Measurements from ENCODE around the gene CNOT6.

Gene CNOT6

GRCh38 chr5:180491496-180491895 lies 2.7 kb upstream of the CNOT6 start:
- H3K4me2 ChIP-seq: no peak overlapping the region
- TF ChIP-seq CTCF (conservative IDR thresholded peaks at IDR 0.05; ENCODE audit: low read depth, low read length): no peak
- H3K36me3 ChIP-seq (ENCODE audit: insufficient read depth): no peaks in the 10 kb centered on the region
- H3K27ac ChIP-seq: no peak overlapping the region
- H3K9ac ChIP-seq: no peak overlapping the region
- no peaks in the 10 kb centered on the region for H3K27me3 ChIP-seq (ENCODE audit: insufficient read depth, low read depth)
- H3K4me3 ChIP-seq (IDR thresholded peaks at IDR 0.05; ENCODE audit: insufficient read depth, low read depth, low read length): no peak overlapping the region
- no peaks in the 10 kb centered on the region; the same call in 1 of the 2 replicates for H4K20me1 ChIP-seq (ENCODE audit: insufficient read depth)
- peaks cover 6% of the 10 kb centered on the region for H3K4me1 ChIP-seq (ENCODE audit: low read depth, poor library complexity, severe bottlenecking)
- no peak overlapping the region for H2AFZ ChIP-seq (ENCODE audit: low read depth)
- H3K79me2 ChIP-seq (ENCODE audit: insufficient read depth, low read depth): peaks cover 17% of the 10 kb centered on the region

GRCh38 chr5:180492226-180492903 lies 1.8 kb upstream of the CNOT6 start:
- no peak overlapping the region for H3K4me3 ChIP-seq (IDR thresholded peaks at IDR 0.05; ENCODE audit: insufficient read depth, low read depth, low read length)
- no peak overlapping the region for H3K4me2 ChIP-seq
- no peak overlapping the region for H3K9ac ChIP-seq
- H2AFZ ChIP-seq (ENCODE audit: low read depth): no peak overlapping the region
- no peaks in the 10 kb centered on the region for H3K36me3 ChIP-seq (ENCODE audit: insufficient read depth)
- H3K27me3 ChIP-seq (ENCODE audit: insufficient read depth, low read depth): no peaks in the 10 kb centered on the region
- no peak overlapping the region for H3K27ac ChIP-seq
- TF ChIP-seq CTCF (conservative IDR thresholded peaks at IDR 0.05; ENCODE audit: low read depth, low read length): no peak
- H3K4me1 ChIP-seq (ENCODE audit: low read depth, poor library complexity, severe bottlenecking): peaks cover 6% of the 10 kb centered on the region
- peaks cover 25% of the 10 kb centered on the region for H3K79me2 ChIP-seq (ENCODE audit: insufficient read depth, low read depth)
- H4K20me1 ChIP-seq (ENCODE audit: insufficient read depth): no peaks in the 10 kb centered on the region; the same call in 1 of the 2 replicates

GRCh38 chr5:180494510-180495181 lies 467 bp downstream of the CNOT6 start:
- peaks cover 6% of the 10 kb centered on the region for H3K4me1 ChIP-seq (ENCODE audit: low read depth, poor library complexity, severe bottlenecking)
- H3K4me3 ChIP-seq (IDR thresholded peaks at IDR 0.05; ENCODE audit: insufficient read depth, low read depth, low read length): no peak overlapping the region
- no peaks in the 10 kb centered on the region for H3K36me3 ChIP-seq (ENCODE audit: insufficient read depth)
- peak overlapping the region; percentile 38 for H2AFZ ChIP-seq (ENCODE audit: low read depth)
- H4K20me1 ChIP-seq (ENCODE audit: insufficient read depth): no peaks in the 10 kb centered on the region; the same call in 1 of the 2 replicates
- peaks cover 46% of the 10 kb centered on the region for H3K79me2 ChIP-seq (ENCODE audit: insufficient read depth, low read depth)
- H3K9ac ChIP-seq: peak overlapping the region; percentile 87
- peak overlapping the region; percentile 63 for H3K4me2 ChIP-seq
- peak overlapping the region; percentile 73 for H3K27ac ChIP-seq
- no peak for TF ChIP-seq CTCF (conservative IDR thresholded peaks at IDR 0.05; ENCODE audit: low read depth, low read length)
- H3K27me3 ChIP-seq (ENCODE audit: insufficient read depth, low read depth): no peaks in the 10 kb centered on the region

GRCh38 chr5:180495292-180495691 lies 1.1 kb downstream of the CNOT6 start:
- Histone ChIP-seq H3K4me2 (peak overlapping the region; percentile 63), H2AFZ (ENCODE audit: low read depth) (no peak overlapping the region)

More at GRCh38 chr5:180495292-180495691, 1.1 kb downstream of the CNOT6 start:
- no peak for TF ChIP-seq CTCF (conservative IDR thresholded peaks at IDR 0.05; ENCODE audit: low read depth, low read length)
- no peak overlapping the region for H3K4me3 ChIP-seq (IDR thresholded peaks at IDR 0.05; ENCODE audit: insufficient read depth, low read depth, low read length)
- no peaks in the 10 kb centered on the region; the same call in 1 of the 2 replicates for H4K20me1 ChIP-seq (ENCODE audit: insufficient read depth)
- H3K9ac ChIP-seq: peak overlapping the region; percentile 87; the same call in 1 of the 2 replicates
- H3K79me2 ChIP-seq (ENCODE audit: insufficient read depth, low read depth): peaks cover 52% of the 10 kb centered on the region
- peaks cover 6% of the 10 kb centered on the region for H3K4me1 ChIP-seq (ENCODE audit: low read depth, poor library complexity, severe bottlenecking)
- no peaks in the 10 kb centered on the region for H3K27me3 ChIP-seq (ENCODE audit: insufficient read depth, low read depth)
- no peak overlapping the region for H3K27ac ChIP-seq
- H3K36me3 ChIP-seq (ENCODE audit: insufficient read depth): no peaks in the 10 kb centered on the region

Data from KMS-11 (cell line).